Measurements from ENCODE around the gene MBTPS1.

DNA sequence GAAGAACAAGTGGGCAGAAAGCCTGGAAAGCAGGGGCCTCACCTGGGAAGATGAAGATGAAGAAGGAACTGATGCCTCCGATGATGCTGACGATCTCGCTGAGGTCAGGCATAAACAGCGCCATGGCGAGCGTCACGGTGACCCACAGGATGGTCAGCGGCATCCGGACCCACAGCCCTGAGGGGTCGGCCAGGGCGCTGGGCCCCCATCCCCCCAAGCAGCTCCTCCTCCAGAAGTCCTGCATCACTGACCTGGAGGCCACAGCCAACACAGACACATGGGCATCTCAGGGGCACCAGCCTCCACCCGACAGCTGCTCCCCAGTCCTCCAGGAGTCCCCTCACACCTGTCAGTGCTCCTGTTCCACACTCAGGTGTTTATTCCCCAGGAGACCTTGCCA lies 100.3 kb downstream of the MBTPS1 start:
- TF ChIP-seq, protein P1, sequence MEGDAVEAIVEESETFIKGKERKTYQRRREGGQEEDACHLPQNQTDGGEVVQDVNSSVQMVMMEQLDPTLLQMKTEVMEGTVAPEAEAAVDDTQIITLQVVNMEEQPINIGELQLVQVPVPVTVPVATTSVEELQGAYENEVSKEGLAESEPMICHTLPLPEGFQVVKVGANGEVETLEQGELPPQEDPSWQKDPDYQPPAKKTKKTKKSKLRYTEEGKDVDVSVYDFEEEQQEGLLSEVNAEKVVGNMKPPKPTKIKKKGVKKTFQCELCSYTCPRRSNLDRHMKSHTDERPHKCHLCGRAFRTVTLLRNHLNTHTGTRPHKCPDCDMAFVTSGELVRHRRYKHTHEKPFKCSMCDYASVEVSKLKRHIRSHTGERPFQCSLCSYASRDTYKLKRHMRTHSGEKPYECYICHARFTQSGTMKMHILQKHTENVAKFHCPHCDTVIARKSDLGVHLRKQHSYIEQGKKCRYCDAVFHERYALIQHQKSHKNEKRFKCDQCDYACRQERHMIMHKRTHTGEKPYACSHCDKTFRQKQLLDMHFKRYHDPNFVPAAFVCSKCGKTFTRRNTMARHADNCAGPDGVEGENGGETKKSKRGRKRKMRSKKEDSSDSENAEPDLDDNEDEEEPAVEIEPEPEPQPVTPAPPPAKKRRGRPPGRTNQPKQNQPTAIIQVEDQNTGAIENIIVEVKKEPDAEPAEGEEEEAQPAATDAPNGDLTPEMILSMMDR (IDR thresholded peaks at IDR 0.05; ENCODE audit: insufficient read depth, low read length, poor library complexity, severe bottlenecking) = no peak
- TF ChIP-seq EZH2phosphoT487 (conservative IDR thresholded peaks at IDR 0.05; ENCODE audit: low read length) = no peak
